NCI-H82 treated with DMSO at 0.1 percent for 48 hours (cell line): ENCODE results near the gene CDC73.
"Not testable (repeated sequence)": the region's sequence is repeated elsewhere in the genome, so short reads cannot be mapped to it uniquely, and the experiment has no call there.

Experiments used
- DNase-seq: peaks from one replicate; lab custom pipeline; 2025; ENCODE audit not compliant: unreplicated experiment; lab: John Stamatoyannopoulos, UW

CDC73 gene

DNA sequence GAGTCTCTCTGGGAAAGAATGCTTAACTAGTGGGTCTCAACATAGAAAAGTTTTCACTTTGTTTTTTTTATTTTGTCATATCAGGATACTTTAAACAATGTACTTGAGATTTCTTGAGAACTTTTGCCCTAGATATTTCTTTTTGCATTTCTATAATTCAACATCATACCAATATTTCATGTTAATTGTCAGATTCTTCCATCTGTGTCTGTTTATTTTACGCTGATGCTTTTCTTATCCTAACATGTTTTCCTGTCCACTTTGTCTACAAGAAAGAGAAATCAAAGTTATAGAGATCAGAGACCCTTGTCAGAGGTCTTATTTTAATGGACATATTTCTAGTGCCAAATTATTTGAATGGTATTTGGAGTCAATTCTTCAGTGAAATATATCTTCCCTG is 160.1 kb downstream of the CDC73 start:
- DNase-seq = no peak

DNA sequence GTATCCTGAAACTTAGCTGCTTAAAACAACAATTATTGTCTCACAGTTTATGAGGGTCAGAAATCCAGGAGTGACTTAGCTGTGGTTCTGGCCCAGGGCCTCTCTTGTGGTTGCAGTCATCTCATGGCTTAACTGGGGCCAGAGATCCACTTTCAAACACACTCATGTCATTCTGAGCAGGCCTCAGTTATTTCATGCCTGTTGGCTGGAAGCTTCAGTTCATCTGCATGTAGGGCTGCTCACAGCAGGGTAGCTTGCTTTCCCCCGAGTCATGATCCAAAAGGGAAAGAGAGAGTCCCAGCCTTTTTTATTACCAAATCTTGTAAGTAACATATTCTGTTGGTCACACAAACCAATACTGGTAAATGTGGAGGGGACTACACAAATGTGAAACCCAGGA is 161.2 kb downstream of the CDC73 start:
- no peak for DNase-seq

DNA sequence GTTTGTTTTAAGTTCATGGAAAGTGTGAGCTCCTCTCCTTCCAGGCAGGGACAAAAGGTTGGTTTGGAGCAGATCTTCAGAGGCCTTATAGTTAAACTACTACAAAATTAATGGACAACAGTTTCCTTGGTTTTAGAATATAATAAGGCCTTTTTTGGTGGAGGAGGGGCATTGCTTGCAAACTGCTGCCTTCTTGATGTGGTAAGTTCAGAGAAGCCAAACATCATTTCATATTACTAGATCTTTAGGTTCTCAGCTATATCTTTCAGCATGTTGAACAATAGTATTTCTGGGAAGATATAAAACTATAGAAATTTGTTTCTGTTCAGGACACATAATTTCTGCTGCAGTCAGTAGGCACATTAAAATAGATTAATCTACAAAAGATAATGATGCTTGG is 162.4 kb downstream of the CDC73 start:
- DNase-seq = no peak

DNA sequence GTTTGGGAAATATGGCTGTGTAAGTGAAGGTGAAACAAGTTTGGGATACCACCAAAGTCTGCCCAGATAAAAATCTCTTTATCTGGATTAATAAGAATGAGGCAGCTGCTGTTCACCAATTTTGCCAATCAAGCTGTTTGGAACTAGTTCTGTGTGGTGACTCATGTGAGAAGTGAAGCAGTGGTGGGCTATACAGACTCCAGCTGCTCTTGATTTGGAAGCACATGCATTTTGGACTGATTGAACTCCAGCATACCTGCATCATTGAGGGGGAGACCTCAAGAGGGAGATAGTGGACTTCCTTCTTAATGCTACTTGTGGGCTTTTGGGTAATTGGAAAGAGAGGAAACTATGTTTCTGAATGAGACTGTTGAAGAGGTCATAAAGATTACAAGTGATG is 163.8 kb downstream of the CDC73 start:
- DNase-seq = no peak

DNA sequence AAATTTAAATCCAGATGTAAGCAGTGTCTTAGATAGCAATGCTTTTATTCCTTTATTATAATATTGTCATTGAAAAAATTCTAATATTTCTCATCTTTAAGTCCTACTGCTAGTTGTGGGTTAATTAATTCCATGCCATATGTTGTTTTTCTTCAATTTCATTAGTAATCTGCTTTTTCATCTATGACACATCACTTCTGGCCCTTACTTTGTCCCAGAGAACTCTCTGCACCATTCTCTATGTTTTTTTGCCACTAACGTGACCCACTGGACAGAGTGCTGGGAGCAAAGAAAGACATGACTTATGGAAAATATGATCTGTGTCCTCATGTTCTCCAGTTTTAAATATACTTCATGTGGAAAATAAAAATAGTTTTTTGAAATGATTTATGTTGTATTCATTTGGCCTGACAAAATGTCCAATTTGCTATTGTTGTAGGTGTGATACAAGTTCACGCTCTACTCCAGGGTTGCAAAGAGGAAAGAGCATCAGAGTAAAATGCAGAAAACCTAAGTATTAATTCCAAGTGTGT is 166.8 kb downstream of the CDC73 start:
- DNase-seq = not testable (repeated sequence)

DNA sequence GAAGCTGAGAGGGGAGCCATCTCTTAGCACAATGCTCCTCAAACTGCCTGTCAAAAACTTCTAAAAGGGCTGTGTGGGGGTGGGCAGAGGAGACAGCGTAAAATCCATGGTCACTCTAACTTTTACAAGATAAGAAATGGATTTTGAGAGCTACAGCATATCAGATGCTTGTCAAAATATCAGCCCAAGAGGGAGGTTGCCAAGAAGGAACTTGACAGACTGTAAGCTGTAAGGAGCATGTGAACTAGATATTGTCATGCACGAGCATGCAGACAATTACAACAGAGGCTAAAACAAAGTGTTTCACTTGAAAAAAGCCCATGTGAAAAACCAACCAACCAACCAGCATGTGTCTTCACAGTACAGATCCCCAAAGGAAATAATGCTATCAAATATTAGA is 171.9 kb downstream of the CDC73 start:
- no peak for DNase-seq

DNA sequence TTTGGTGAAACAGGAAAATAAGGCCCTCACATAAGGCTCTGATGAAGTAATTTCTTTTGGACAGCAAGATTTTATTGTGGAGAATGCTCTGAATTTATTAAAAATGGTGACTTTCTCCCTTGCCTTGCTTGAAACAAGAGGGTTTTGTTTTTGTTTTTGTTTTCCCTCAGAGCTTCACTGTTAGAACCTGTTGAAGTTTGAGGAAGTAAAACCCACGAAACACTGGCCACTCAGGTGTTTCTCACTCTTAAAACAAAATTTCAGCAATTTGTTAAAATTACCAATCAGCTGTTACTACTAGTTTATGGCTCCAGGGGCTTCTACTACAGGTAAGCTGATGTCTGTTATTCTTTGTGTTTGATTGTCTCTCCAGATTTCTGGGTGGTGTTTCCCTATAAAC is 177.2 kb downstream of the CDC73 start:
- no peak for DNase-seq

DNA sequence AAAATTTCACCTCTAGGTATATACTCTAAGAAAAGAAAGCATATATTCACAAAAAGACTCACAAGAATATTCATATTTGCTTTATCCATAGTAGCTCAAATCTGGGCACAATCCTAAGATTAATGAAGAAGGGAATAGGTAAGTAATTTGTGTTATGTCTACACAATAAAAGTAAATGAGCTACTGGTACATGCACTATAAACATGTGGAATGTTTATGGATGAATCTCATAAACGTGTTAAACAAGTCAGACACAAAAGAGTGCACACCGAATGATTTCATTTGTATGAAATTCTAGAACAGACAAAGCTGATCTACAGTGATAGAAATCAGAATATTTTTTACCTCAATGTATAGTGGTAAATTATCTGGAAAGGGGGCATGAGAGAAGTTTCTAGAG is 179.9 kb downstream of the CDC73 start:
- DNase-seq = no peak

DNA sequence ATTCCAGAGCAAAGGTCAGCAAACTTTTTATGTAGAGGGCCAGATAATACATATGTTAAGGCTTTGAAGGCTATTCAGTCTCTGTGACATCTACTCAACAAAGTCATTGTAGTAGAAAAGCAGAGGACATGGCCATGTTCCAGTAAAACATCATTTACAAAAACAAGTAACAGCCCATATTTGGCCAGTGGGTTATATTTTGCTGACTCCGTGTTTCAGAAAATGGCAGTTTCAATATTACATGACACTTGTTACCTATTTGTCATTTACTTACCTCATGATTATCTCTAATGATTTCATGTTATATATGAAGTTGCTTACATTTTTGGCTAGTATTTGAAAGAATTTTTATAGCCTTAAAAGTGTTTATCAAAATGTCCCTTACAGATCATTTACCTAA is 182.0 kb downstream of the CDC73 start:
- no peak for DNase-seq
